Activated T-helper 1 cell treated with anti-CD3 and anti-CD28 coated beads, Interleukin-12 subunit alpha, Interleukin-12 subunit beta, Interleukin-2, Interleukin-4 antibody, amounts not matched to agents 30 ng/mL and 10 ng/mL and 1 ng/mL, durations not matched to agents 14 hours and 24 hours and 36 hours (primary cell): ENCODE measurements around the gene IFT22. TPM values are rescaled to one million over a fixed set of nuclear protein-coding genes. Genes with fewer than 3 reads are reported as not detected.
A peak's percentile ranks its signal among the peaks of the same experiment; 100 is the strongest.
"Not testable (repeated sequence)": the region's sequence is repeated elsewhere in the genome, so short reads cannot be mapped to it uniquely, and the experiment has no call there.

Source experiments
- DNase-seq: peaks from one replicate; pipeline ENCODE4 v3.0.0; 2021; ENCODE audit warnings: low spot score
- H3K27ac Mint-ChIP-seq: one replicate; pipeline ENCODE4 v1.8.0; 2021; ENCODE audit warnings: mild to moderate bottlenecking, mixed read lengths
- H3K27me3 Mint-ChIP-seq: one replicate; pipeline ENCODE4 v1.8.0; 2022; ENCODE audit warnings: mild to moderate bottlenecking, moderate library complexity, mixed read lengths; ENCODE audit not compliant: insufficient read depth
- H3K36me3 Mint-ChIP-seq: one replicate; pipeline ENCODE4 v1.8.0; 2021; ENCODE audit warnings: low read depth, mixed read lengths
- H3K4me1 Mint-ChIP-seq: one replicate; pipeline ENCODE4 v1.8.0; 2021; ENCODE audit warnings: low read depth, mixed read lengths
- H3K4me3 Mint-ChIP-seq: one replicate; pipeline ENCODE4 v1.8.0; 2021; ENCODE audit warnings: mild to moderate bottlenecking, moderate library complexity, mixed read lengths
- H3K9me3 Mint-ChIP-seq: one replicate; pipeline ENCODE4 v1.8.0; 2021; ENCODE audit warnings: mixed read lengths
- intact Hi-C: fragments of 100-400 bp; cut with micrococcal nuclease; formaldehyde crosslinking; loops from one replicate; pipeline ENCODE4 v1.15.1; 2024
- total RNA-seq: library from RNA; stranded (reverse); gene quantifications from 2 replicates; pipeline ENCODE4 v1.2.3, GENCODE V29; 2022

IFT22 gene
- total RNA-seq, 1 donor from 2014 or later, result 4.4 TPM

GRCh38 chr7:101348456-101349067 lies 26.9 kb upstream of the IFT22 start:
- intact Hi-C loops, H3K4me3 Mint-ChIP-seq, H3K36me3 Mint-ChIP-seq, H3K27ac Mint-ChIP-seq, DNase-seq, H3K27me3 Mint-ChIP-seq, H3K4me1 Mint-ChIP-seq, H3K9me3 Mint-ChIP-seq: not testable (repeated sequence)

GRCh38 chr7:101347477-101347876 lies 25.9 kb upstream of the IFT22 start:
- H3K27me3 Mint-ChIP-seq, result no peaks in the 10 kb centered on the region
- intact Hi-C loops, result no loop called here
- H3K4me1 Mint-ChIP-seq, result no peaks in the 10 kb centered on the region
- no peak overlapping the region for H3K4me3 Mint-ChIP-seq
- no peak for DNase-seq
- no peaks in the 10 kb centered on the region for H3K36me3 Mint-ChIP-seq
- H3K27ac Mint-ChIP-seq, result no peak overlapping the region
- H3K9me3 Mint-ChIP-seq, result no peaks in the 10 kb centered on the region

GRCh38 chr7:101342892-101343291 lies 21.3 kb upstream of the IFT22 start:
- peaks cover 1% of the 10 kb centered on the region for H3K27me3 Mint-ChIP-seq
- no peak overlapping the region for H3K27ac Mint-ChIP-seq
- no peak for DNase-seq
- intact Hi-C loops, result no loop called here
- H3K4me3 Mint-ChIP-seq, result no peak overlapping the region
- H3K36me3 Mint-ChIP-seq, result no peaks in the 10 kb centered on the region
- H3K9me3 Mint-ChIP-seq, result no peaks in the 10 kb centered on the region
- no peaks in the 10 kb centered on the region for H3K4me1 Mint-ChIP-seq

GRCh38 chr7:101340379-101340778 lies 18.8 kb upstream of the IFT22 start:
- Mint-ChIP-seq H3K9me3 (no peaks in the 10 kb centered on the region), H3K27me3 (peaks cover 1% of the 10 kb centered on the region), H3K4me1 (no peaks in the 10 kb centered on the region), H3K36me3 (no peaks in the 10 kb centered on the region), H3K27ac (no peak overlapping the region), H3K4me3 (no peak overlapping the region)
- no peak for DNase-seq
- intact Hi-C loops, result no loop called here

- Mint-ChIP-seq H3K4me3 (no peak overlapping the region), H3K9me3 (no peaks in the 10 kb centered on the region), H3K36me3 (no peaks in the 10 kb centered on the region), H3K4me1 (no peaks in the 10 kb centered on the region), H3K27me3 (no peaks in the 10 kb centered on the region), H3K27ac (no peak overlapping the region)
- DNase-seq, result no peak
- intact Hi-C loops, result no loop called here
Observed at GRCh38 chr7:101333912-101334311, 12.3 kb upstream of the IFT22 start.

GRCh38 chr7:101332026-101332425 lies 10.4 kb upstream of the IFT22 start:
- Mint-ChIP-seq H3K4me3 (no peak overlapping the region), H3K4me1 (no peaks in the 10 kb centered on the region), H3K9me3 (no peaks in the 10 kb centered on the region), H3K36me3 (no peaks in the 10 kb centered on the region), H3K27ac (no peak overlapping the region), H3K27me3 (peaks cover 5% of the 10 kb centered on the region)
- no peak for DNase-seq
- intact Hi-C loops, result no loop called here

GRCh38 chr7:101330011-101330484 lies 8.4 kb upstream of the IFT22 start:
- intact Hi-C loops, result no loop called here
- Mint-ChIP-seq H3K36me3 (no peaks in the 10 kb centered on the region), H3K4me1 (no peaks in the 10 kb centered on the region), H3K9me3 (no peaks in the 10 kb centered on the region), H3K27ac (no peak overlapping the region), H3K4me3 (no peak overlapping the region), H3K27me3 (peaks cover 5% of the 10 kb centered on the region)
- DNase-seq, result no peak

GRCh38 chr7:101328159-101328558 lies 6.5 kb upstream of the IFT22 start:
- H3K9me3 Mint-ChIP-seq, result no peaks in the 10 kb centered on the region
- no peaks in the 10 kb centered on the region for H3K4me1 Mint-ChIP-seq

GRCh38 chr7:101319401-101319800 lies 2.2 kb downstream of the IFT22 start:
- Mint-ChIP-seq H3K36me3 (peaks cover 6% of the 10 kb centered on the region), H3K27ac (no peak overlapping the region), H3K4me3 (no peak overlapping the region), H3K9me3 (peaks cover 3% of the 10 kb centered on the region), H3K4me1 (peaks cover 5% of the 10 kb centered on the region), H3K27me3 (peaks cover 10% of the 10 kb centered on the region)
- intact Hi-C loops, result no loop called here
- DNase-seq, result no peak

More at GRCh38 chr7:101328159-101328558, 6.5 kb upstream of the IFT22 start:
- H3K27ac Mint-ChIP-seq, result no peak overlapping the region
- H3K27me3 Mint-ChIP-seq, result peaks cover 15% of the 10 kb centered on the region
- intact Hi-C loops, result no loop called here
- DNase-seq, result no peak
- H3K36me3 Mint-ChIP-seq, result no peaks in the 10 kb centered on the region
- no peak overlapping the region for H3K4me3 Mint-ChIP-seq

- DNase-seq, result peak; percentile 11
- Mint-ChIP-seq H3K27me3 (no peaks in the 10 kb centered on the region), H3K36me3 (peaks cover 9% of the 10 kb centered on the region), H3K4me1 (peaks cover 5% of the 10 kb centered on the region), H3K9me3 (peaks cover 11% of the 10 kb centered on the region), H3K4me3 (no peak overlapping the region), H3K27ac (no peak overlapping the region)
- intact Hi-C loops, result no loop called here
Observed at GRCh38 chr7:101315336-101315735, 6.3 kb downstream of the IFT22 start.

GRCh38 chr7:101308245-101309085 lies 13.1 kb downstream of the IFT22 start:
- Mint-ChIP-seq H3K4me3 (peak overlapping the region; percentile 89), H3K27ac (peak overlapping the region; percentile 86), H3K4me1 (peaks cover 4% of the 10 kb centered on the region), H3K36me3 (peaks cover 13% of the 10 kb centered on the region), H3K27me3 (peaks cover 24% of the 10 kb centered on the region), H3K9me3 (peaks cover 12% of the 10 kb centered on the region)
- intact Hi-C loops, result loop anchor here (10.0 kb wide), 1 partner anchor 134 kb away; no protein-coding TSS in a partner anchor
- peak; percentile 1 for DNase-seq

- Mint-ChIP-seq H3K27me3 (peaks cover 36% of the 10 kb centered on the region), H3K4me1 (peaks cover 4% of the 10 kb centered on the region), H3K9me3 (peaks cover 10% of the 10 kb centered on the region), H3K36me3 (peaks cover 13% of the 10 kb centered on the region), H3K4me3 (no peak overlapping the region), H3K27ac (no peak overlapping the region)
- no peak for DNase-seq
- intact Hi-C loops, result loop anchor here (10.0 kb wide), 1 partner anchor 132 kb away; no protein-coding TSS in a partner anchor
Observed at GRCh38 chr7:101306307-101306706, 15.3 kb downstream of the IFT22 start.

- no peak for DNase-seq
- H3K9me3 Mint-ChIP-seq, result peaks cover 11% of the 10 kb centered on the region
- no peak overlapping the region for H3K27ac Mint-ChIP-seq
- H3K27me3 Mint-ChIP-seq, result peaks cover 59% of the 10 kb centered on the region
- no peak overlapping the region for H3K4me3 Mint-ChIP-seq
- peaks cover 6% of the 10 kb centered on the region for H3K36me3 Mint-ChIP-seq
- peaks cover 3% of the 10 kb centered on the region for H3K4me1 Mint-ChIP-seq
- intact Hi-C loops, result loop anchor here (10.0 kb wide), 1 partner anchor 128 kb away; no protein-coding TSS in a partner anchor
Observed at GRCh38 chr7:101303102-101303701, 18.4 kb downstream of the IFT22 start.
